SH-SY5Y (cell line): ENCODE results near the gene SPATA2.

Experiments
- GATA2 ChIP-seq: IDR thresholded peaks from 2 replicates; pipeline ENCODE4 v1.6.1; 2011; ENCODE audit warnings: mild to moderate bottlenecking, low read depth, low read length
- GATA3 ChIP-seq: IDR thresholded peaks from 2 replicates; pipeline ENCODE4 v1.6.1; 2011; ENCODE audit warnings: low read depth, mild to moderate bottlenecking, low read length, moderate library complexity

DNA sequence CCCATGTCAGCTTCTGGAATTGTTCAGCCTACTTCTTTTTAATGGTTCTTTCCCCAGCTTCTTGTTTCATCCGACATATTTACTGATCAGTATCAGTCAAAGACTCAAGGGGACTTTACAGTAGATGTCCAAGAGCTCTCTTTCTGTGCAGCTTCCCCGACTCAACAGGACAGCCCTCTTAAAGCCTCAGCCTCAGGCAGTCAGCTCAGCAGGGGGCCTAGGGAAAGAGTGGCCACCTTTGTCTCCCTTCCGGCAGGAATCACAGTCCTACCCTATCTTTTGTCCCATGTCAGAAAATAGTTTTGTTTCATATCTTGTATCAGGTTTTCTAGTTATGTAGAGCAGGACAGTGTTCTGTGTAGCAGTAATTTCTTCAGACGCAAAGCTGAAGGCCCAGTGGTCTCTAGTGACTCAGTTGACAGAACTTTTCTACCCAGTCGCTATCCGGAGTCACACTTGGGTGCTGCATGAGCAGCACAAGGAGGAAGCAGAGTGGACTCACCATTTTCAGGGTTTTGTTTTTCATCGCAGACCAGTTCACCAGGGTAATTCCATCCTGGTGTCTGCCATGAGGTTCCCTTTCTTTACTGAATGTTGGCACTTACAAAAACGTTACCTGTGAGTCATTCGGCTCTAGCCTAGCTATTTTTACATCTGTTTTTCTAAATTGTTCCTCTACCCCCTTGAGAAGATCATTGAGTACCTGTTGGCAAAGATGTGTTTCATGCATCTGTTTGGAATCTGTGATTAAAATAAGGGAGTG lies 47.7 kb downstream of the SPATA2 start:
- no peak for TF ChIP-seq GATA2
- TF ChIP-seq GATA3, result no peak
